Measurements from ENCODE around the gene STOML3.

The STOML3 gene

DNA sequence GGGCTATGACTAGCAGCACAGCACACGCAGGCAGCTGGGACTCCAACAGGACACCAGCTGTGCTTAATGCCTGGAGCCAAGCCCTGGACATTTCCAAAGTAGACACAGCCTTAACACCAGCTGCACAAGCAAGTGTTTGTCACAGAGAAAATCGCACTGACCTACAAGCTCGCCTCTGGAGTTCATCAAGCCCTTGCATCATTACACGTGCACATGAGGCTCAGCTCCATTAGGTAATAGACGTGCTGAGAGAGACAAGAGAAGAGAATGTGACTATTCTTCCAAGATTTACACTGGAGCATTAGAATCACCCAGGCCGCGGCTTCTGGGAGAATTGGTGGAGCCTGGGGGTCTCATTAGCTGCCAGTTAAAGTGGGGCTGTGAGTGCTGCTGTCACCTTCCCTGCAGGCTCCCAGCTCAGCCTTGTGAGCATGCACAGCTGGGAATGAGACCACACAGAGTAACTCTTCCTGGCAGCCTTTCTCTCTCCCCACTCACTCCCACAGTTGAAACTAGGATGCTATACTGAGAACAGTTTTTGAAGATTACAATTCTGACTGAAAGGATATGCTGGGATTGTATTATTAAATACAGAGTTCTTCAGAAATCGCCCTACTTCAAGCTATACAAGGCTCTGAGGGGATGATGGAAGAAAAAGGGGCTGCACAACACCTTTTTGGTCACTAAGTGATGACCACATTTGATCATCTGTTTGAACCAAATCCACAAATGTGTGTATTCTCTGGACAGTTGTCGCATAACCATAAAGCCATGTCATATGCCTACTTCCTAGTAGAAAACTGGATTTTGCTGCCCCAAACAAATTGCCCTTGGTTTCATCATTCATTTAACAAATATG lies 10.5 kb downstream of the STOML3 start:
- DNase-seq, result no peak

GRCh38 chr13:38970380-38971051 lies 20.1 kb downstream of the STOML3 start:
- no peak for DNase-seq

DNA sequence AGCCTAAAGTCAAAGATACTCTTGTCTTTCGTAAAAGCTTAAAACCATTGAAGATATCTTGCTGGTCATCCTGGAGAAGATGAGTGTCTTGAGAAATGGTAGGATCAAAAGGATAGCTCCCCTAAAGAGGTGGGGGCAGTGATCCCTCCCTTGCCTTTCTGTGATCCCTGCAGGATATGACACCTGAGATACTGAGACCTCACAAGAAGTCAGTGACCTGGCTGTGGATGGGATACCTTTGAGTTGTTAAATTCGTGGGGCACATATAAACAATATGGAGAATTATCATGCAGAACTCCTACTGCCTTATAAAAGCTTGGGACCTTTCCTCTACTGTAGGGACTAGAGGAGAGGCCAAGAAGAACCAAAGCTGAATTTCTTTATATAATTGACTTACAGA lies 21.4 kb downstream of the STOML3 start:
- no peak for DNase-seq

- no peak for DNase-seq
Measured at GRCh38 chr13:38967446-38967845, 23.2 kb downstream of the STOML3 start.

DNA sequence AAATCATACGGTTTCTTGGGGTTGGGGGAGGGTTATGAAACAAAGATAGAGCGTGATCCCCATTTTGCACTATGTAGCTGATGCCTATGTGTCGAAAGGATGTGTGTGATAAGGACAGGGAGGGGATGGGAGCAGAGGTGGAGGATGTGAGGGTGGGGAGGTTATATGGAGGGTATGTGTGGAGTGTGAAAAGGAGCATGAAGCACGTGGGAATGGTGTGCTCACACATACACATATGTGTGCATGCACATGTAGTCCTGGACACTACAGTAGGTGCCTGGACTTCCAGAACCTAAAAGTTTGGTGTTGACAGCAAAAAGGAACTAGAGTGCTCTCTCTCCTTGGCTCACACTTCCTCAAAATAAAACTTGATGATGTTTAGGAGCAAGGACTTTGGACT lies 25.4 kb downstream of the STOML3 start:
- DNase-seq, result no peak

GRCh38 chr13:38960175-38960574 lies 30.5 kb downstream of the STOML3 start:
- no peak for DNase-seq

DNA sequence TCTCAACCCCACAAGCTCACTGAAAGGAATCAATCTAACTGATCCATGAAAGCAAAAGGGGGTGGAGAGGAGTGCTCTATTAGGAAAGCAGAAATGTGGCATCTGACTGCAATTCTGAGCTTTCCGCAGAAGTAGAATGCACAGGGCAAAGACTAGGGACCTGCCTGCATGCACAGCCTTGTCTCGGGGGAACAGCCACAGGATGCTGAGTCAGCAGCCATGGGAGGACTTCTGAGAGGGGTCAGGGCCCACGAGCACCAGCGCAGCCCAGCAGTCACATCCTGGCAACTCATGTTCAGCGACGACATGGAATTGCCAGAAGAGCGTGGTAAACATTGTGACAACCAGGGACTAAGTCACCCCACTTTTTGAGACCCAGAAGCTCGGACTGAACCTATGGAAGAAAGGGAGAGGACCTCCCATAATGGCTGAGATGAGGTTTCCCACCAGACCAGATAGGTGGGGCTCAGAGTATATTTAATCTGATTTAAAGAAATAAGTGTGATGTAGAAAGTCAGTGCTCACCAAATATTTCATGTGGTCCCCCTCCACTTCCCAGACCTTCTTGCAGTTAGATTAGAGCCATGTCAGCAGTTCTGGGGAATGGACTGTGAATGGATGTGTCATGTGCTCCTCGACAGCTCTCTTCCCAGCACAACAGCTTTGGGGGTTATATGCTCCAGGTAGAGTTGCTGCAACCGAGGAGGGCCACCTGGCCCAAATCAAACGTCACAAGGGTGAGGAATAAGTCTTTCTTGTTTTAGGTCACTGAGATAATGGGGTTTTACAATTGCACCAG lies 32.6 kb downstream of the STOML3 start:
- no peak for DNase-seq

- no peak for DNase-seq
Measured at GRCh38 chr13:38954844-38955243, 35.8 kb downstream of the STOML3 start.

DNA sequence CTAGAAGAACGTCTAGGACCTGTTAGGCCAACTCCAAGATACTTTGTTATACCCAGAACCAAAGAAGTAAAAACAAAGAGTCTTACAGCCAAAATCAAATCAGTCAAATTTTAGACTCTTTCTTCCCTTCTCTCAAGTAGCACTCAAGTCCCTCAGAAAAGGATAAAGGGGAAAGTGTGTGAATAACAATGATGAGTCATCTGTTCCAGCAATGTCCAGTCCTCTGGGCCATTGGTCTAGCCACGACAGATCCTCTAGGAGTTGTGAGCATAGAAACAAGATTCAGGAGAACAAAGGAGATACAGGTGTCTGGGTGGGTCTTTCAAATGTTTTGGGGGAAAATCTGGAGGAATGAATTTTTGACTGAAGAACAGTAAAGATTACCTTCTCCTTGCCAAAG lies 36.3 kb downstream of the STOML3 start:
- no peak for DNase-seq

GRCh38 chr13:38952827-38953226 lies 37.8 kb downstream of the STOML3 start:
- DNase-seq, result no peak

DNA sequence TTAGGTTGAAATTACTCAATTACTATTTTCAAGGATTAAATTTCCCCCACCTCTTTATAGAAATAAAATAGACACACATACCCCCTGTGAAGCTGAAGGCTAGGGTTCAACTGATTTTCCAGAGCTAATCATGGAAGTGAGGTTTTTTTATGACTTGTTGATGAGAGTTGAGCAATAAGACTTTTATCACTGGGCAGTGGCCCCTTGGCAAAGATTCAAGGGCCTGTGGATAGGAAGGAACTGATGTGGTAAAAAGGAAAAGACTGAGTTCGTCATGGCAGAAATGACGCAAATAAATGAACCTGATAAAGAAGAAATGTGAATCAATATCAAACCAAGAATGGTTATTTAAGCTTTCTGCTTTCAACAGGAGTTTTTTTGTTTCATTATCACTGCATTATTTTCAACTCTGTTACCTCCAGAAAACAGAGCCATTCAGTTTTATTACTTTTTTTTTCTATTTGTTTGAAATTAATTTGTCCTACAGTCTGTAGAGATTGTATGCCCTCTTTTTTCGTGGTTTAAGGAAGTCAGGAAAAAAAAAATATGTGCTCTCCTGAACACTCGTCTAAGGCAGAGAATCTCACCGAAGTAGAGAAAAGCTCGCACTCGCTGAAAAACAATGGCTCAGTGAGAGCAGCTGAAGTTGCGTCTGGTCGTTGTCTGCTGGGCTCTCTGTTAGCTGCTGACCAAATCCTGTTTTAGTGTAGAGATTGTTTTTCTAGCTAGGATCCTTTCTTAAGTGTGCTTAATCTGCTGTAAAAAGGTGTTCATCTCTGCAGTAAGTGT lies 38.9 kb downstream of the STOML3 start:
- DNase-seq, result no peak

- no peak for DNase-seq
Measured at GRCh38 chr13:38950987-38951386, 39.6 kb downstream of the STOML3 start.

DNA sequence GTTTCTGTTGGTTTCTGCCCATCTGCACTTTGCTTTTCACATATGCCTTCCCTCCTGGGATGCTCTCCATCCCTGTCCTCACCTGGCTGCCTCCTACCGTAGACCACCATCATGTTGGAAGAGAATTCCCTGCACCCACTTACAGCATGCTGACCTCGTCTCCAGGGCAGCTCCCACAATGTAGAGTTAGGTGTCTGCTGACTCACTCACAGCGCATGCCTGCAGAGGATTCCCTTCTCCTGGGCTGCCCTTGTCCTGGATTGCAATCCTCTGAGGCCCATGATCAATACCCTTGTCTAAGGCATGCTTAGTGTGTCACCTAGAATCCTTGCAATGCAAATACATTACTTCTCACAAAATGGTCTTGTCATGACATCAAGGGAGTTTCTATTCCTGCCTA lies 43.6 kb downstream of the STOML3 start:
- no peak for DNase-seq

DNA sequence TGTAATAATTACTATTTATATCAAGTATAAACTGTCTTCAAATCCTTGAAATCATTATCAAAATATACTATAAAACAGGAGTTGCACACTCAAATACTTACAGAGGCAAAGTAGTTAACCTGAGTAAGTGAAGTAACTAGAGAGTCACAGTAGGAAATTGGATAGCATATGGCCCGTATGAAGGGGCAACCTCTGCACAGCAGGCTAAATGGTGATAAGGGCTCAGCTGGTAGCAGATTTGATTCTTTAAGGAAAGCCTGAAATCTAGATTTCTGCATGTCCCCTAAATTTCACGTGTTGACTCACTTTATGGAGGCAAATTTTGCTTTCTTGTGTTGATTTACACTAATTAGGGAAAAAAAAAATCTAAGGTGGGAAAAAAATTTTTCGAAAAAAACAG lies 46.4 kb downstream of the STOML3 start:
- DNase-seq, result no peak

DNA sequence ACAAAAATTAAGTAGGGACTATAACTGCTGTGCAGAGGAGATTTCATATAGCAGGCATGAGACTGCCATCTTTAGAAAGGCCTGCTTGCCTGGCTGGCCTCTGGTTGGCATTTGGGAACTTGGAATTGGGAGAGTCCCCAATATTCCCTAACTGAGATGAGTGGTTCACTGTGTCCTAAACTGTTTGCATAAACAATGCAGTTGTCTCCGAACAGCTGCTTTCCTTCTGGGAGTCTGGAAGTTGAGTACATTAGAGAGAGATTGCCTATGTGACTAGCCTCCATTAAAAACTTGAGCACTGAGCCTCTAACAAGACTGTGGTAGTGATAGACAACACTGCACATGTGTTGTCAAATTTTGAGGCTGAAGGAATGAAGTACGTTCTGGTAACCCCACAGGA lies 47.4 kb downstream of the STOML3 start:
- no peak for DNase-seq

- DNase-seq, result no peak
Measured at GRCh38 chr13:38941353-38941945, 49.2 kb downstream of the STOML3 start.

DNA sequence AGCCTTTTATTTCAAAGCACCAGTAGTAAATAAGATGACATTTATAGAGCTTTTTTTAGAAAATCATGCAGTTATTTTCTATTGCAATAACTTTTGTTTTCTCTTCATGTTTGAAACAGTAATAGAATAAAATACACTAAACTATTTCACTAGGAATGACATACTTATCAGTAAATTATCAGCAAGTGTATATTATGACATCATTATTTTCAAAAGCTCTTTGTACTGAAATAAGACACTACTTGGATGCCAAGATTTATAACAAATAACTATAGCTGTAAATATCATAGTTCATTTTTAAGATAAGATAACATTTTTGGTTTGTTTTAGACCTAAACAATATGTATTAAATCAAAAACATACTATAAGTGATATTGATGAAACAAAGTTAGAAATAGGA lies 56.8 kb downstream of the STOML3 start:
- no peak for DNase-seq

- DNase-seq, result no peak
Measured at GRCh38 chr13:38922170-38922569, 68.5 kb downstream of the STOML3 start.

GRCh38 chr13:38921081-38921480 lies 69.5 kb downstream of the STOML3 start:
- DNase-seq, result no peak
